ENCODE results near the gene GNAZ. TPM values are rescaled to one million over a fixed set of nuclear protein-coding genes. Genes with fewer than 3 reads are reported as not detected.

Gene GNAZ
- total and polyA plus RNA-seq, 12 donors = 1.3 to 4.2 (median 2.3) TPM

- Histone ChIP-seq H3K4me1 (peaks cover 0 to 8% (median 5%) of the 10 kb centered on the region in 9 donors), H3K27me3 (peaks cover 0 to 11% (median 8%) of the 10 kb centered on the region in 7 donors), H3K4me3 (no peak overlapping the region), H3K27ac (no peak overlapping the region), H3K9me3 (no peaks in the 10 kb centered on the region), H3K36me3 (no peaks in the 10 kb centered on the region)
- no peak for DNase-seq
- intact Hi-C loops (cut with DNase I) = loop anchor here in 3 of 10 donors (5.0 to 10.0 kb wide), 4 partner anchors 52 to 440 kb away; no protein-coding TSS in a partner anchor
- no peak for TF ChIP-seq CTCF (IDR thresholded peaks at IDR 0.05)
- 91 to 95% methylated on average over 4 of the region's 4 CpGs for WGBS, 2 donors
- no peak for ATAC-seq
Measured at GRCh38 chr22:23032658-23033057, 37.7 kb upstream of the GNAZ start.

GRCh38 chr22:23033116-23033905, 37.0 kb upstream of the GNAZ start:
- no peaks in the 10 kb centered on the region for H3K36me3 ChIP-seq
- 80 to 85% methylated on average over 6 of the region's 6 CpGs for WGBS, 2 donors
- peaks cover 0 to 18% (median 12%) of the 10 kb centered on the region in 7 donors for H3K27me3 ChIP-seq
- ATAC-seq = peak in 3 of 8 donors; percentile 26 to 53 (median 47)
- TF ChIP-seq CTCF (IDR thresholded peaks at IDR 0.05) = no peak
- no peak for DNase-seq
- H3K27ac ChIP-seq = no peak overlapping the region
- no peaks in the 10 kb centered on the region for H3K9me3 ChIP-seq
- no peak overlapping the region for H3K4me3 ChIP-seq
- intact Hi-C loops (cut with DNase I) = loop anchor here in 3 of 10 donors (5.0 to 10.0 kb wide), 4 partner anchors 51 to 439 kb away; no protein-coding TSS in a partner anchor
- peaks cover 0 to 8% (median 5%) of the 10 kb centered on the region in 9 donors for H3K4me1 ChIP-seq

GRCh38 chr22:23034621-23035556, 35.4 kb upstream of the GNAZ start:
- ATAC-seq (no peak), DNase-seq (no peak)
- H3K4me3 ChIP-seq = no peak overlapping the region
- no peak for TF ChIP-seq CTCF (IDR thresholded peaks at IDR 0.05)
- peaks cover 0 to 8% (median 5%) of the 10 kb centered on the region in 9 donors for H3K4me1 ChIP-seq
- H3K27ac ChIP-seq = no peak overlapping the region
- H3K36me3 ChIP-seq = no peaks in the 10 kb centered on the region
- intact Hi-C loops (cut with DNase I) = loop anchor here in 3 of 10 donors (5.0 to 10.0 kb wide), 4 partner anchors 50 to 437 kb away; no protein-coding TSS in a partner anchor
- H3K27me3 ChIP-seq = peaks cover 0 to 22% (median 10%) of the 10 kb centered on the region in 7 donors
- WGBS, 2 donors = 88 to 95% methylated on average over 10 of the region's 10 CpGs
- no peaks in the 10 kb centered on the region for H3K9me3 ChIP-seq
